ENCODE results near the gene GGT7. TPM values are rescaled to one million over a fixed set of nuclear protein-coding genes. Genes with fewer than 3 reads are reported as not detected.
"Not testable (repeated sequence)": the region's sequence is repeated elsewhere in the genome, so short reads cannot be mapped to it uniquely, and the experiment has no call there.

GGT7 gene
- total RNA-seq, 1 donor from 2014 or later: 23.7 TPM

GRCh38 chr20:34915131-34915530, 42.5 kb upstream of the GGT7 start:
- Mint-ChIP-seq H3K4me3 (ENCODE audit: unreplicated experiment) (no peak overlapping the region), H3K27ac (ENCODE audit: unreplicated experiment) (no peak overlapping the region), H3K9me3 (ENCODE audit: low read depth) (no peaks in the 10 kb centered on the region), H3K4me1 (ENCODE audit: low read depth) (no peaks in the 10 kb centered on the region), H3K27me3 (ENCODE audit: low read depth) (no peaks in the 10 kb centered on the region), H3K36me3 (ENCODE audit: low read depth) (peaks cover 18% of the 10 kb centered on the region)
- DNase-seq (ENCODE audit: low spot score): no peak
- TF ChIP-seq, protein P1, sequence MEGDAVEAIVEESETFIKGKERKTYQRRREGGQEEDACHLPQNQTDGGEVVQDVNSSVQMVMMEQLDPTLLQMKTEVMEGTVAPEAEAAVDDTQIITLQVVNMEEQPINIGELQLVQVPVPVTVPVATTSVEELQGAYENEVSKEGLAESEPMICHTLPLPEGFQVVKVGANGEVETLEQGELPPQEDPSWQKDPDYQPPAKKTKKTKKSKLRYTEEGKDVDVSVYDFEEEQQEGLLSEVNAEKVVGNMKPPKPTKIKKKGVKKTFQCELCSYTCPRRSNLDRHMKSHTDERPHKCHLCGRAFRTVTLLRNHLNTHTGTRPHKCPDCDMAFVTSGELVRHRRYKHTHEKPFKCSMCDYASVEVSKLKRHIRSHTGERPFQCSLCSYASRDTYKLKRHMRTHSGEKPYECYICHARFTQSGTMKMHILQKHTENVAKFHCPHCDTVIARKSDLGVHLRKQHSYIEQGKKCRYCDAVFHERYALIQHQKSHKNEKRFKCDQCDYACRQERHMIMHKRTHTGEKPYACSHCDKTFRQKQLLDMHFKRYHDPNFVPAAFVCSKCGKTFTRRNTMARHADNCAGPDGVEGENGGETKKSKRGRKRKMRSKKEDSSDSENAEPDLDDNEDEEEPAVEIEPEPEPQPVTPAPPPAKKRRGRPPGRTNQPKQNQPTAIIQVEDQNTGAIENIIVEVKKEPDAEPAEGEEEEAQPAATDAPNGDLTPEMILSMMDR (IDR thresholded peaks at IDR 0.05): no peak

DNA sequence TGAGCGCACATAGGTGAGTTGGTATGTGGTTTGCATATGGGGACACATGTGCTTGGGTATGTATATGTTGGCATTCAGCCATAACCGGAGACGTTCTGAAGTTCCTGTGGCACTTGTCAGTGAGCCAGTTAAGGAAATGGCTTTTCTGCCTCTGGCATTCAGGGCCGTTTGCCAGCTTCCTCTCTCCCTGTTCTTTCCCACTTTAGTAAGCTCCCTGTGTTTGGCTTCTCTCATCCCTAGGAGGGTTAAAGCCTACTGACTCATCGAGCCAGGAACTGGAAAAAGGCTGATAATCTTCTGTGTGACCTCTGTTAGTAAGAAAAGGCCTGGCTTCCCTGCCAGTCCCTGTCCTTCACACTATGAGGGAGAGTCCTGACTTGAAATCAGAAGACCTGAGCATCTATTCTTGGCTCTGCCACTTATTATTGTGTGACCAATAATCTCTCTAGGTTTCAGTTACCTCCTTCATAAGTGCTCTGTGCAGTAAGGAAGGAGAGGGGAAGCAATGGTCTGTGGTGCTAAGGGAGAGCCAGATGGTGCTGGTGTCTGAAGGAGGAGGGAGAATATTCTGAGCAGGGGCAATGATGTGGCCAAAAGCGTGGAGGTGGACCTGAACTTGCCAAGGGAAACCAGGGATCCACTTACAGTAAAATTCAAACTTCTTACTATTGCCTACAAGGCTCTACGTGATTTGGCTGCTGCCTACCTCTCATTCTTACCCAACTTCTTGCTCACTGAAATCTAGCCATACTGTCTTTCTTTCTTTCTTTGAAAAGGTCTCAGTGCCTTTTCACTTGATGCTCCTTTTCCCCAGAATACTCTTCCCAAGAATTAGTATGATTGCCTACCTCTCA, 35.2 kb upstream of the GGT7 start:
- Mint-ChIP-seq H3K27me3 (ENCODE audit: low read depth) (no peaks in the 10 kb centered on the region), H3K4me3 (ENCODE audit: unreplicated experiment) (peak overlapping the region; percentile 37), H3K36me3 (ENCODE audit: low read depth) (peaks cover 10% of the 10 kb centered on the region), H3K9me3 (ENCODE audit: low read depth) (no peaks in the 10 kb centered on the region), H3K4me1 (ENCODE audit: low read depth) (peaks cover 21% of the 10 kb centered on the region), H3K27ac (ENCODE audit: unreplicated experiment) (peak overlapping the region; percentile 96)
- TF ChIP-seq, protein P1 (IDR thresholded peaks at IDR 0.05): no peak
- DNase-seq (ENCODE audit: low spot score): no peak

GRCh38 chr20:34904202-34904621, 31.6 kb upstream of the GGT7 start:
- peaks cover 11% of the 10 kb centered on the region for H3K36me3 Mint-ChIP-seq (ENCODE audit: low read depth)
- no peaks in the 10 kb centered on the region for H3K9me3 Mint-ChIP-seq (ENCODE audit: low read depth)
- H3K27me3 Mint-ChIP-seq (ENCODE audit: low read depth): no peaks in the 10 kb centered on the region
- no peak overlapping the region for H3K4me3 Mint-ChIP-seq (ENCODE audit: unreplicated experiment)
- H3K27ac Mint-ChIP-seq (ENCODE audit: unreplicated experiment): no peak overlapping the region
- H3K4me1 Mint-ChIP-seq (ENCODE audit: low read depth): peaks cover 26% of the 10 kb centered on the region
- no peak for DNase-seq (ENCODE audit: low spot score)
- TF ChIP-seq, protein P1 (IDR thresholded peaks at IDR 0.05): no peak

GRCh38 chr20:34898731-34899130, 26.1 kb upstream of the GGT7 start:
- not testable (repeated sequence) for H3K27ac Mint-ChIP-seq (ENCODE audit: unreplicated experiment); H3K27me3 Mint-ChIP-seq (ENCODE audit: low read depth); H3K4me3 Mint-ChIP-seq (ENCODE audit: unreplicated experiment); H3K9me3 Mint-ChIP-seq (ENCODE audit: low read depth); H3K36me3 Mint-ChIP-seq (ENCODE audit: low read depth); DNase-seq (ENCODE audit: low spot score)
- H3K4me1 Mint-ChIP-seq (ENCODE audit: low read depth): peaks cover 16% of the 10 kb centered on the region

DNA sequence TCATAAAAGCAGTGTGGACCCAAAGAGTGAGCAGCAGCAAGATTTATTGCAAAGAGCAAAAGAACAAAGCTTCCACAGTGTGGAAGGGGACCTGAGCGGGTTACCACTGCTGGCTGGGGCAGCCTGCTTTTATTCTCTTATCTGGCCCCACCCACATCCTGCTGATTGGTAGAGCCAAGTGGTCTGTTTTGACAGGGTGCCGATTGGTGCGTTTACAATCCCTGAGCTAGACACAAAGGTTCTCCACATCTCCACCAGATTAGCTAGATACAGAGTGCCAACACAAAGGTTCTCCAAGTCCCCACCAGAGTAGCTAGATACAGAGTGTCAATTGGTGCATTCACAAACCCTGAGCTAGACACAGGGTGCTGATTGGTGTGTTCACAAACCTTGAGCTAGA, 25.5 kb upstream of the GGT7 start:
- not testable (repeated sequence) for H3K4me3 Mint-ChIP-seq (ENCODE audit: unreplicated experiment); H3K27me3 Mint-ChIP-seq (ENCODE audit: low read depth); H3K36me3 Mint-ChIP-seq (ENCODE audit: low read depth); DNase-seq (ENCODE audit: low spot score); H3K9me3 Mint-ChIP-seq (ENCODE audit: low read depth); H3K27ac Mint-ChIP-seq (ENCODE audit: unreplicated experiment)
- peaks cover 16% of the 10 kb centered on the region for H3K4me1 Mint-ChIP-seq (ENCODE audit: low read depth)

DNA sequence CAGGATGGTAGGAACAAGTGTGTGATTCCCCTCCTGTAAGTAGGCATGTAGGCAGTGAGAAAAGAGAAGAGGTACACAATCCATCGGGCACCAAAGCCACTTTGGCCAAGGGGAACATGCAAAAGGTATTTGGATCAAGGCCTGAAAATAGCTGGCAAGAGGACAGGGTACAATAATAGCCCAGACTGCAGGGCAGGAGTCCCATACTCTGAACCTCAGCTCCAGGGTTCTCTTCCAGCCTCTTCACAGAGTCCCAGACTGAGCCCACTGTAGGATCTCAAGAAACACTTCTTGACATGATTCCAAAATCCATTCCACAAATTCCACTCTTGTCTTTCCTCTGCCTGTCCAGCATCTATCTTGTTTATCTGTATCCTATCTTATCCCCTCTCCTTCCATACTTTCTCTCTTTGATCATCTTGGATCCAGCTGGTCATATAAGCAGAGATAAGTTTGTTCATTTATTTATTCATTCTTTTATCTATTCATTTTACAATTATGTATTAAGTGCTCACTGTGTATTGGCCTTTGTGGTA, 23.5 kb upstream of the GGT7 start:
- Mint-ChIP-seq H3K4me1 (ENCODE audit: low read depth) (peaks cover 16% of the 10 kb centered on the region), H3K27ac (ENCODE audit: unreplicated experiment) (no peak overlapping the region), H3K27me3 (ENCODE audit: low read depth) (no peaks in the 10 kb centered on the region), H3K36me3 (ENCODE audit: low read depth) (peaks cover 5% of the 10 kb centered on the region), H3K9me3 (ENCODE audit: low read depth) (no peaks in the 10 kb centered on the region), H3K4me3 (ENCODE audit: unreplicated experiment) (no peak overlapping the region)
- DNase-seq (ENCODE audit: low spot score): no peak
- TF ChIP-seq, protein P1 (IDR thresholded peaks at IDR 0.05): no peak
